Mesothelial cell of epicardium (in vitro differentiated cells): ENCODE results near the gene MYADML2. TPM values are rescaled to one million over a fixed set of nuclear protein-coding genes. Genes with fewer than 3 reads are reported as not detected.

Experiments
- DNase-seq, 2 experiments: peaks; one replicate each; pipeline ENCODE4 v3.0.0; 2021; ENCODE audit warnings: low spot score in 2 of 2; ENCODE audit not compliant: unreplicated experiment in 2 of 2
- H3K27ac Mint-ChIP-seq: 2 replicates; pipeline ENCODE4 v1.8.0; 2021; ENCODE audit warnings: mixed read lengths
- H3K27me3 Mint-ChIP-seq: 2 replicates; pipeline ENCODE4 v1.8.0; 2021; ENCODE audit warnings: low read depth, mixed read lengths
- H3K36me3 Mint-ChIP-seq: 2 replicates; pipeline ENCODE4 v1.8.0; 2021; ENCODE audit warnings: mixed read lengths
- H3K4me1 Mint-ChIP-seq: 2 replicates; pipeline ENCODE4 v1.8.0; 2021; ENCODE audit warnings: mixed read lengths
- H3K4me3 Mint-ChIP-seq: 2 replicates; pipeline ENCODE4 v1.8.0; 2021; ENCODE audit warnings: mild to moderate bottlenecking, moderate library complexity, mixed read lengths
- H3K9me3 Mint-ChIP-seq: 2 replicates; pipeline ENCODE4 v1.8.0; 2021; ENCODE audit warnings: mixed read lengths
- total RNA-seq: library from RNA; stranded (reverse); gene quantifications from 3 replicates; pipeline ENCODE4 v1.2.1, GENCODE V29; 2021
- TF ChIP-seq, protein P1 (sequence below): fragments of 200-600 bp; sonication (generic); IDR thresholded peaks from one replicate; pipeline ENCODE4 v1.5.0; 2021; ENCODE audit warnings: antibody characterized with exemption; ENCODE audit not compliant: unreplicated experiment

Gene MYADML2
- total RNA-seq, 1 donor from 2014 or later: not detected

DNA sequence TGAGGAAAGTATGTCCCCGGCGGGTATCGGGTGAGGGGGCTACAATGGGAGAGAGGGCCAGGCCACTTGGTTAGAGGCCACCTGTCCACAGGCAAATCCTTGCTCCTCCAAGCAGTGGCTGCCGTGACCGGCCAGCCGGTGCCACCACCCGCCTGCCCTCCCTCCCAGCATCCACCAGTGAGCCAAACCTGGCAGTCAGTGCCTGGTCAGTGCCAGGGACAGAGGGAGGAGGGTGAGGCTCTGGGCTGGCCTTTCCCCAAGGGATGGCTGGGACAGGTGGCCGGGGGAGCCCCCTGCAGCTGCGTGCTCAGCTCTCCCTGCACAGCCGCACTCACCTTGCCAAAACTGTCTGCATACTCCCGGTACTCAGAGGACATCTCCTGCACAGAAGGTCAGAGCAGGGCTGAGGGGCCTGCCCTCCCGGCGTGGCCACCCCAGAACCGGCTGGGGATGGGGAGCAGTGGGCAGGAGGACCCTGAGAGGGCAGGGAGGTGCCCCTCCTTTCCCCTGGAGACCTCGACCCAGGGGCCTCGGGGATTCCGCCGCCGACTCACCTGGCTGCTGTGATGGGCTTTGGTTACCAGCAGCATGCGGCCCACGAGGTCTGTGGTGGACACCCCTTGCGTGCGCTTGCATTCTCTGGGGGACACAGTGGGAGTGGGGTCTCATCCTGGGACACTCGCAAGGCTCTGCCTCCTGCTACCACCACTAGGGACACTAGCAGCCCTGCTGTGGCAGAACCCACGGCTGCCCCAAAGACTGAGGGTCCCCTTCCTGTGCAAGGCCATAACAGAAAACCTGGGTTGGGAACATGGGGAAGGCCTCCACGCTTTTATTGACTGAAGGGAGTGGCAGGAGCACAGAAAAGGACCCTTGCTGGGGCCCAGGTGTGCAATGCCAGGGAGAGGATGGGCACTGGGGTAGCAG is 39.6 kb downstream of the MYADML2 start:
- no peak overlapping the region for H3K4me3 Mint-ChIP-seq
- TF ChIP-seq, protein P1, sequence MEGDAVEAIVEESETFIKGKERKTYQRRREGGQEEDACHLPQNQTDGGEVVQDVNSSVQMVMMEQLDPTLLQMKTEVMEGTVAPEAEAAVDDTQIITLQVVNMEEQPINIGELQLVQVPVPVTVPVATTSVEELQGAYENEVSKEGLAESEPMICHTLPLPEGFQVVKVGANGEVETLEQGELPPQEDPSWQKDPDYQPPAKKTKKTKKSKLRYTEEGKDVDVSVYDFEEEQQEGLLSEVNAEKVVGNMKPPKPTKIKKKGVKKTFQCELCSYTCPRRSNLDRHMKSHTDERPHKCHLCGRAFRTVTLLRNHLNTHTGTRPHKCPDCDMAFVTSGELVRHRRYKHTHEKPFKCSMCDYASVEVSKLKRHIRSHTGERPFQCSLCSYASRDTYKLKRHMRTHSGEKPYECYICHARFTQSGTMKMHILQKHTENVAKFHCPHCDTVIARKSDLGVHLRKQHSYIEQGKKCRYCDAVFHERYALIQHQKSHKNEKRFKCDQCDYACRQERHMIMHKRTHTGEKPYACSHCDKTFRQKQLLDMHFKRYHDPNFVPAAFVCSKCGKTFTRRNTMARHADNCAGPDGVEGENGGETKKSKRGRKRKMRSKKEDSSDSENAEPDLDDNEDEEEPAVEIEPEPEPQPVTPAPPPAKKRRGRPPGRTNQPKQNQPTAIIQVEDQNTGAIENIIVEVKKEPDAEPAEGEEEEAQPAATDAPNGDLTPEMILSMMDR: no peak
- peaks cover 2% of the 10 kb centered on the region for H3K36me3 Mint-ChIP-seq
- H3K4me1 Mint-ChIP-seq: peaks cover 3% of the 10 kb centered on the region
- no peak for DNase-seq
- peaks cover 5% of the 10 kb centered on the region for H3K27me3 Mint-ChIP-seq
- H3K27ac Mint-ChIP-seq: no peak overlapping the region
- no peaks in the 10 kb centered on the region for H3K9me3 Mint-ChIP-seq

DNA sequence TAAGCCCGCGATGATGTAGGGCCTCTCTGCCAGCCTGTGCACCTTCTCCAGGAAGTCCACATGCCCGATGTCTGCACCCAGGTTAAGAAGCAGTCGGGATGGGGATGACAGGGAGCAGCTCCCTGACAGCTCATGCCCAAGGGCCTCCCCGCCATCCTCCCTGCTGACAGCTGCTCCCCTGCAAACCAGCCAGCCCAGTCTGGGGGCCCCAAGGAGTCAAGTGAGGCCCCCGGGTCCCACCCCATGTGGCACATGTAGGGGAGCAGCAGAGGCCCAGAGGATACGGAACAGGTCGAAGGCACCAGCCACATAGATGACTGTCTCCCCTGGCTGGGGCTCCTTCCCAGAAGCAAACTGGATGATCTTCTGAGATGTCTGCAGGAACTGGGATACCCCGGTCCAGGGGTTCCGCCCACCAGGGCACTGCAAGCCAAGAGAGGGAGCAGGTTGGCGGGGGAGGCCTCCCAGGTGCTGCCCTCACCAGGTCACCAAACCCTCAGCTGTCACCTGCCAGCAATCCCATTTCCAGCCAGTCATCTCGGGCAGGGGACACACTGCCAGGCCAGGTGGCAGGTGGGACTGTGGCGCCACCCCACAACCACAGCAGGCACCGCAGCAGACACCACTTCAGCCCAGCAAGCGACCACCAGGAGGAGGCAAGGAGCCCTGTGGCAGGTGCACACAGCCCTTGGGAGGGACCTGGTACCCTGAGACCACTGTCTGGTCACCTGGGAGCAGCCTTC is 40.4 kb downstream of the MYADML2 start:
- no peak overlapping the region for H3K27ac Mint-ChIP-seq
- TF ChIP-seq, protein P1: no peak
- H3K27me3 Mint-ChIP-seq: peaks cover 6% of the 10 kb centered on the region
- no peaks in the 10 kb centered on the region for H3K9me3 Mint-ChIP-seq
- no peak for DNase-seq
- H3K4me1 Mint-ChIP-seq: peaks cover 1% of the 10 kb centered on the region
- no peak overlapping the region for H3K4me3 Mint-ChIP-seq
- no peaks in the 10 kb centered on the region for H3K36me3 Mint-ChIP-seq

DNA sequence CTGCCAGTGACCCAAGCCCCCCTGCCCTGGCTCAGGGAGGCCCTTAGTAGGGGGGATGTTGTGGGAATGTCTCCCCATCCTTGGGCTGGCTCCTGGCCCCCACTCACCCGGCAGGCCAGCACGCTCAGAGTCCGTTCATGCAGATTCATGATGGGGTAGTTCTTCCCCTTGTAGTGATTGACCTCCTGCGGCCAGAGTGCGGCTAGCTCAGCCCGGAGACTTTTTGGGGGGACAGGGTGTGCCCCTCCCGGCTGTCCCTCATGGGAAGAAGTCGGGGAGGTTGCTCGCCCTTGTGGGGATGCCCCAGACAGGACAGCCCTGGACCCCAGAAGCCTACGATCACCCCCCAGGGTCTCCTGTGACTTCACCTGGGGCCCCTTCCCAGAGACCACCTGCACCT is 41.0 kb downstream of the MYADML2 start:
- no peak overlapping the region for H3K27ac Mint-ChIP-seq
- TF ChIP-seq, protein P1: no peak
- no peak for DNase-seq
- H3K4me1 Mint-ChIP-seq: peaks cover 1% of the 10 kb centered on the region
- no peak overlapping the region for H3K4me3 Mint-ChIP-seq
- peaks cover 12% of the 10 kb centered on the region for H3K27me3 Mint-ChIP-seq
- no peaks in the 10 kb centered on the region for H3K36me3 Mint-ChIP-seq
- no peaks in the 10 kb centered on the region for H3K9me3 Mint-ChIP-seq

DNA sequence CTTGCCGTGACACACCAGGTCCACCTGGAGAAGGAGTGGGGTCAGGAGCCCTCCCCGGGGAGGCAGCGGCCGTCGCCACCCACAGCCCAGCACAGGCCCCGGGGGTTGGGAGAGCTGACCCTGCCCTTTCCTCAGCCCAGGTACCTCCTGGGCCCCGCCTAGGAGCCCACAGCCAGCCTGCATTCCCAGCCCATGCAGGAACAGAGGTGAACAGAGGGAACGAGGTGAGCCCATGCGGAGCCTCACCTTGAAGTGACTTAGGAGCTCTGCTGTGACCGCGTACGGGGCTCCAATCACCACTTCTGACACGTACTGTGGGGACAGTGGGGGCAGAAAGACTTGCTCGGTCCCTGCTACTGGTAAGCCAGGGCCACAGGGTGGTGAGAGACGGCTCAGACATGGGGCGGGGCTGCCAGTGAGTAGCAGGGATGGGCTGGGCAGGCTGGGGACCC is 41.6 kb downstream of the MYADML2 start:
- Mint-ChIP-seq H3K4me1 (no peaks in the 10 kb centered on the region), H3K27me3 (peaks cover 17% of the 10 kb centered on the region), H3K9me3 (no peaks in the 10 kb centered on the region), H3K4me3 (no peak overlapping the region), H3K27ac (no peak overlapping the region), H3K36me3 (no peaks in the 10 kb centered on the region)
- TF ChIP-seq, protein P1: no peak
- DNase-seq: no peak

DNA sequence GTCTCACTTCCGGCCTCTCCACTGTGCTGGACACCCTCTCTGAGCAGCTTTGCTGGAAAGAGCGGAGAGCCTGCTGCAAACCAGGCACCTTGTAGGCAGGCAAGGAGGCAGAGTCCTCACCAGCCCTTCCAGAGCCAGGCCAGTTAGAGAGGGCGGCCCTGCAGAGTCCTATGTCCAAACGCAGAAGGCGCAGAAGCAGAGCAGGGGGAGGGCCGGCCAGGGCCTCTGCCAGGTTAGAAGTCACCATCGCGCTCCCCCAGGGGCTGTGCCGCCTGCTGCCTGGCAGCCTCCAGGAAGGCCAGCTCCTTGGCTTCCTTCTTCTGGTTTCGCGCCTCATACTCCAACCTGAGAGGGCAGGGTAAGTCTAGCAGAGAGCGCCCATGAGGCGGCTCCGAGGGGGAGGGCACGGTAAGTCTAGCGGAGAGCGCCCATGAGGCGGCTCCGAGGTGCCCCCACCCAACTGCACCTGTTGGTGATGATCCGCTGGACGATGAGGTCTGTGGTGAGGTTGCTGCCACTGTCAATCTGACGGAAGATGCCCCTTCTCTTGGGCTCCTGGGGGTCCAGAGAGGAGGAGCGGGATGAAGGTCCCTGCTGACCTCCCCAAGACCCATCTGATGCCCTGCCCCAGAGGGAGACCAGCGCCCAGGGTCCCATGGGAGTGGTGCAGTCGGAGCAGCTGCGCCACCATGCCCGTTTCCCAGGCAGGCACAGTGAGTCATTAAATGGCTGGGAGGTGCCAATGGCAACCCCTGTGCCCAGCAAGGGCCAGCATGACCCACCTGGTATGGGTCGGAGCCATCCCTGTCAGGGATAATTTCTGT is 42.2 kb downstream of the MYADML2 start:
- no peaks in the 10 kb centered on the region for H3K4me1 Mint-ChIP-seq
- TF ChIP-seq, protein P1: no peak
- H3K27me3 Mint-ChIP-seq: peaks cover 17% of the 10 kb centered on the region
- DNase-seq: no peak
- no peaks in the 10 kb centered on the region for H3K9me3 Mint-ChIP-seq
- H3K4me3 Mint-ChIP-seq: no peak overlapping the region
- H3K27ac Mint-ChIP-seq: no peak overlapping the region
- H3K36me3 Mint-ChIP-seq: peaks cover 6% of the 10 kb centered on the region
